Endothelial cell of umbilical vein (primary cell): Measurements from ENCODE around the gene PLA2G4B. TPM values are rescaled to one million over a fixed set of nuclear protein-coding genes. Genes with fewer than 3 reads are reported as not detected.

Experiments used
- BruUV-seq: library from RNA; stranded (reverse); fragments of 400-500 nt; replicated peaks from 2 replicates; lab custom pipeline; 2021; lab: Mats Ljungman, UMichigan
- CTCF ChIA-PET: fragments of 300-600, 350-600 bp; sonication (Branson Sonifier 250); formaldehyde crosslinking; loops from one replicate; lab custom pipeline; 2021; ENCODE audit warnings: antibody characterized with exemption, inconsistent platforms; lab: Charles Lee
- POLR2A ChIA-PET: fragments of 300-600, 350-600 bp; sonication (Branson Sonifier 250); formaldehyde crosslinking; loops from one replicate; lab custom pipeline; 2021; ENCODE audit warnings: antibody characterized with exemption, inconsistent platforms; lab: Charles Lee
- DNase-seq: peaks from one replicate; pipeline ENCODE4 v3.0.0-alpha.2; 2011; ENCODE audit warnings: low read depth, low spot score
- FAIRE-seq: peaks from 2 replicates; lab custom pipeline; 2011; peaks lifted over from hg19 to GRCh38; lab: Jason Lieb, UNC
- H2AFZ ChIP-seq: 2 replicates; pipeline ENCODE4 v1.6.0; 2012; ENCODE audit warnings: low read depth, low read length, control low read depth, inconsistent platforms
- H3K27ac ChIP-seq: 2 replicates; pipeline ENCODE4 v1.5.1; 2011; ENCODE audit warnings: low read depth, mild to moderate bottlenecking, control low read depth, low read length, moderate library complexity; ENCODE audit not compliant: insufficient read depth
- H3K27me3 ChIP-seq, 2 experiments: 2 replicates each; pipeline versions ENCODE4 v1.6.0 to v1.6.1; 2011; ENCODE audit warnings: low read length in 2 of 2, mixed read lengths in 1 of 2; ENCODE audit not compliant: control insufficient read depth in 2 of 2, insufficient read depth in 2 of 2
- H3K36me3 ChIP-seq, 2 experiments: 2 replicates in 1 of 2; 3 replicates in 1 of 2; pipeline ENCODE4 v1.5.1; 2011; ENCODE audit warnings: low read length in 2 of 2, mild to moderate bottlenecking in 1 of 2, moderate library complexity in 1 of 2; ENCODE audit not compliant: control insufficient read depth in 2 of 2, insufficient read depth in 2 of 2; ENCODE audit errors: extremely low read depth in 1 of 2
- H3K4me1 ChIP-seq: 3 replicates; pipeline ENCODE4 v1.5.1; 2011; ENCODE audit warnings: mild to moderate bottlenecking, low read length; ENCODE audit not compliant: control insufficient read depth, insufficient read depth; ENCODE audit errors: extremely low read depth
- H3K4me2 ChIP-seq: 2 replicates; pipeline ENCODE4 v1.6.1; 2011; ENCODE audit warnings: low read length, control low read depth, mixed read lengths; ENCODE audit not compliant: insufficient read depth
- H3K4me3 ChIP-seq, 3 experiments: fragments of 200-600 bp in 1 of 3; sonication (generic), shearing (Covaris generic) in 1 of 3; replicated peaks in 1 of 3; 2 replicates each; pipeline ENCODE4 v1.5.1; 2011 to 2016; ENCODE audit warnings: control low read depth in 3 of 3, low read length in 3 of 3, mild to moderate bottlenecking in 2 of 3, inconsistent platforms in 1 of 3, low read depth in 1 of 3, moderate library complexity in 1 of 3; ENCODE audit not compliant: insufficient read depth in 1 of 3
- H3K79me2 ChIP-seq: 2 replicates; pipeline ENCODE4 v1.6.0; 2012; ENCODE audit warnings: low read length, inconsistent platforms; ENCODE audit not compliant: control insufficient read depth, insufficient read depth
- H3K9ac ChIP-seq: replicated peaks from 2 replicates; pipeline ENCODE3; 2011; ENCODE audit warnings: low read length, control low read depth; ENCODE audit not compliant: insufficient read depth; ENCODE audit errors: extremely low read depth
- H3K9me1 ChIP-seq: replicated peaks from 3 replicates; pipeline ENCODE4 v1.6.0; 2011; ENCODE audit warnings: mild to moderate bottlenecking, low read length; ENCODE audit not compliant: control insufficient read depth, insufficient read depth; ENCODE audit errors: extremely low read depth
- H3K9me3 ChIP-seq: replicated peaks from 2 replicates; pipeline ENCODE4 v1.5.1; 2012; ENCODE audit warnings: low read length, inconsistent platforms; ENCODE audit not compliant: control insufficient read depth, insufficient read depth
- H4K20me1 ChIP-seq: replicated peaks from 2 replicates; pipeline ENCODE3; 2011; ENCODE audit warnings: mild to moderate bottlenecking, low read length; ENCODE audit not compliant: control insufficient read depth, insufficient read depth; ENCODE audit errors: extremely low read depth
- EZH2 ChIP-seq: IDR thresholded peaks from 2 replicates; pipeline ENCODE4 v1.6.1; 2012; ENCODE audit warnings: borderline replicate concordance, low read depth, mild to moderate bottlenecking, moderate library complexity, low read length, inconsistent platforms; ENCODE audit not compliant: severe bottlenecking
- FOS ChIP-seq: IDR thresholded peaks from 2 replicates; pipeline ENCODE4 v1.6.1; 2011; ENCODE audit warnings: mild to moderate bottlenecking, low read length, moderate library complexity, borderline replicate concordance; ENCODE audit not compliant: insufficient read depth
- GATA2 ChIP-seq: IDR thresholded peaks from 2 replicates; pipeline ENCODE4 v1.7.0; 2011; ENCODE audit warnings: low read depth, mild to moderate bottlenecking, moderate library complexity, mixed read lengths, low read length; ENCODE audit not compliant: insufficient read length, insufficient read depth
- JUN ChIP-seq: IDR thresholded peaks from 2 replicates; pipeline ENCODE4 v1.6.1; 2011; ENCODE audit warnings: borderline replicate concordance, low read depth; ENCODE audit not compliant: insufficient read length, insufficient read depth
- MAX ChIP-seq: IDR thresholded peaks from 2 replicates; pipeline ENCODE4 v1.6.1; 2011; ENCODE audit not compliant: insufficient read depth, insufficient read length
- MYC ChIP-seq: IDR thresholded peaks from one replicate; pipeline ENCODE4 v1.6.1; 2011; ENCODE audit warnings: mild to moderate bottlenecking, low read depth, low read length
- POLR2A ChIP-seq: IDR thresholded peaks from 2 replicates; pipeline ENCODE4 v1.6.1; 2012; ENCODE audit warnings: low read depth, mild to moderate bottlenecking, control low read depth, low read length
- POLR2AphosphoS5 ChIP-seq: IDR thresholded peaks from 2 replicates; pipeline ENCODE4 v1.6.1; 2012; ENCODE audit warnings: low read depth, mild to moderate bottlenecking, control low read depth, low read length, moderate library complexity; ENCODE audit not compliant: insufficient read depth
- dilution Hi-C: fragments of 300-500 bp; cut with MboI; formaldehyde crosslinking; loops from one replicate; pipeline ENCODE4 v1.15.0; 2019; ENCODE audit warnings: low sequenced_read_pairs; ENCODE audit not compliant: extremely low pct_ligation_motif_present
- intact Hi-C: fragments of 100-400 bp; cut with micrococcal nuclease; formaldehyde crosslinking; loops from one replicate; pipeline ENCODE4 v1.10.0; 2022
- polyA plus RNA-seq, 4 experiments: library from polyadenylated mRNA; depleted of rRNA in 3 of 4; stranded (reverse) in 3 of 4; unstranded in 1 of 4; fragments of >200 nt; gene quantifications; 2 replicates each; pipeline versions ENCODE4 v1.2.1 to v1.2.3, GENCODE V29; 2011 to 2012; ENCODE audit warnings: missing spikeins in 1 of 4
- total RNA-seq: library from RNA; stranded (reverse); gene quantifications from 2 replicates; pipeline ENCODE4 v1.2.3, GENCODE V29; 2021
- TF ChIP-seq, protein P1 (sequence below), 2 donors: IDR thresholded peaks; 1 replicate in 1 of 2; 2 replicates in 1 of 2; pipeline ENCODE4 v1.5.1; 2011; ENCODE audit warnings: low read length in 2 of 2, mild to moderate bottlenecking in 2 of 2, moderate library complexity in 2 of 2, control low read depth in 1 of 2, inconsistent platforms in 1 of 2, low read depth in 1 of 2; ENCODE audit not compliant: insufficient read depth in 1 of 2; ENCODE audit errors: extremely low read depth in 1 of 2

Gene PLA2G4B
- total and polyA plus RNA-seq, 2 donors (not counting 3 experiments of a cell fraction or from before 2014, with no cell fraction given), result 4.0 to 7.9 TPM

- H3K9me3 ChIP-seq, result no peaks in the 10 kb centered on the region
- no peak overlapping the region for H2AFZ ChIP-seq
- H3K4me3 ChIP-seq, result no peak overlapping the region
- BruUV-seq, result no TSS peak
- no peak overlapping the region for H3K27ac ChIP-seq
- no peaks in the 10 kb centered on the region for H4K20me1 ChIP-seq
- H3K9me1 ChIP-seq, result no peaks in the 10 kb centered on the region
- no peak overlapping the region for H3K4me2 ChIP-seq
- no peaks in the 10 kb centered on the region for H3K79me2 ChIP-seq
- no peaks in the 10 kb centered on the region for H3K27me3 ChIP-seq
- no peak for TF ChIP-seq MYC
- no peak for TF ChIP-seq FOS
- TF ChIP-seq EZH2, result no peak
- no peak for TF ChIP-seq MAX
- no peak for TF ChIP-seq POLR2A
- TF ChIP-seq POLR2AphosphoS5, result no peak
- POLR2A ChIA-PET, result no interaction called here
- no peaks in the 10 kb centered on the region for H3K4me1 ChIP-seq
- H3K9ac ChIP-seq, result no peak overlapping the region
- intact Hi-C loops (no loop called here), dilution Hi-C loops (no loop called here)
- peaks cover 2 to 38% of the 10 kb centered on the region in 2 experiments for H3K36me3 ChIP-seq
- CTCF ChIA-PET, result interaction anchor here (0.6 to 1.4 kb wide), 4 partner anchors 24 to 856 kb away, joined by 3 to 5 read pairs (median 4); no protein-coding TSS in a partner anchor
- DNase-seq, result no peak
- no peak for FAIRE-seq
Observed at GRCh38 chr15:41869770-41870688, 31.4 kb downstream of the PLA2G4B start.

- no TSS peak for BruUV-seq
- H3K9me1 ChIP-seq, result no peaks in the 10 kb centered on the region
- no peaks in the 10 kb centered on the region for H3K9me3 ChIP-seq
- intact Hi-C loops (no loop called here), dilution Hi-C loops (no loop called here)
- no peaks in the 10 kb centered on the region for H3K4me1 ChIP-seq
- no peak overlapping the region for H3K27ac ChIP-seq
- H3K4me2 ChIP-seq, result no peak overlapping the region
- no peaks in the 10 kb centered on the region for H4K20me1 ChIP-seq
- no peak for DNase-seq
- POLR2A ChIA-PET, result no interaction called here
- no peak overlapping the region for H2AFZ ChIP-seq
- TF ChIP-seq MYC (no peak), FOS (no peak), GATA2 (no peak), MAX (no peak), POLR2AphosphoS5 (no peak), JUN (no peak), POLR2A (no peak), EZH2 (no peak)
- TF ChIP-seq, protein P1, sequence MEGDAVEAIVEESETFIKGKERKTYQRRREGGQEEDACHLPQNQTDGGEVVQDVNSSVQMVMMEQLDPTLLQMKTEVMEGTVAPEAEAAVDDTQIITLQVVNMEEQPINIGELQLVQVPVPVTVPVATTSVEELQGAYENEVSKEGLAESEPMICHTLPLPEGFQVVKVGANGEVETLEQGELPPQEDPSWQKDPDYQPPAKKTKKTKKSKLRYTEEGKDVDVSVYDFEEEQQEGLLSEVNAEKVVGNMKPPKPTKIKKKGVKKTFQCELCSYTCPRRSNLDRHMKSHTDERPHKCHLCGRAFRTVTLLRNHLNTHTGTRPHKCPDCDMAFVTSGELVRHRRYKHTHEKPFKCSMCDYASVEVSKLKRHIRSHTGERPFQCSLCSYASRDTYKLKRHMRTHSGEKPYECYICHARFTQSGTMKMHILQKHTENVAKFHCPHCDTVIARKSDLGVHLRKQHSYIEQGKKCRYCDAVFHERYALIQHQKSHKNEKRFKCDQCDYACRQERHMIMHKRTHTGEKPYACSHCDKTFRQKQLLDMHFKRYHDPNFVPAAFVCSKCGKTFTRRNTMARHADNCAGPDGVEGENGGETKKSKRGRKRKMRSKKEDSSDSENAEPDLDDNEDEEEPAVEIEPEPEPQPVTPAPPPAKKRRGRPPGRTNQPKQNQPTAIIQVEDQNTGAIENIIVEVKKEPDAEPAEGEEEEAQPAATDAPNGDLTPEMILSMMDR (IDR thresholded peaks at IDR 0.05; ENCODE audit: extremely low read depth in 1 of 2, insufficient read depth in 1 of 2, low read depth in 1 of 2, low read length in 2 of 2), result no peak
- H3K4me3 ChIP-seq, result no peak overlapping the region
- no peaks in the 10 kb centered on the region for H3K79me2 ChIP-seq
- no peak for FAIRE-seq
- H3K27me3 ChIP-seq, result no peaks in the 10 kb centered on the region
- CTCF ChIA-PET, result interaction anchor here (0.6 to 1.4 kb wide), 4 partner anchors 24 to 855 kb away, joined by 3 to 5 read pairs (median 4); no protein-coding TSS in a partner anchor
- no peak overlapping the region for H3K9ac ChIP-seq
- peaks cover 2 to 38% of the 10 kb centered on the region in 2 experiments for H3K36me3 ChIP-seq
Observed at GRCh38 chr15:41870689-41871081, 32.0 kb downstream of the PLA2G4B start.
